NCI-H2171 treated with DMSO at 0.1 percent for 48 hours (cell line): ENCODE measurements around the gene PRKN.

Experiments used
- DNase-seq: peaks from one replicate; lab custom pipeline; 2025; lab: John Stamatoyannopoulos, UW

Gene PRKN

DNA sequence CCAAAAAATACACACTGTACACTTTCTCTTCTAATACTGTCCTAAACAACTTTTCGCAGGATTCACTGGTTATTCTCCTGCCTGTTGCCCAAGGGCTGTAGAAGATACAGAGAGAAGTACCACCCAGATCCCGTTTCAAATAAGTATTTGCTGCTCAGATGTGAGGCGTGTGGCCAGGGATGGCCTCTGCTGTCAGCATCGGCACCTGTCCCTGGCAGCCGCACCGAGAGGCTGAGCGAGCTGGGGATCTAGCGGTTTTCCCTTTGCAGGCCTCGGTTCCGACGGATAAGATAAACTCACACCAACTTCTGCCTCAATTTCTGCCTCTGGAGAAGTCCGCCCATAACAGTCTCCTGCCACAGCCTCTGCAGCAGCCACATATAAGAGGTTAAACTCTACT is 768.5 kb downstream of the PRKN start:
- no peak for DNase-seq

DNA sequence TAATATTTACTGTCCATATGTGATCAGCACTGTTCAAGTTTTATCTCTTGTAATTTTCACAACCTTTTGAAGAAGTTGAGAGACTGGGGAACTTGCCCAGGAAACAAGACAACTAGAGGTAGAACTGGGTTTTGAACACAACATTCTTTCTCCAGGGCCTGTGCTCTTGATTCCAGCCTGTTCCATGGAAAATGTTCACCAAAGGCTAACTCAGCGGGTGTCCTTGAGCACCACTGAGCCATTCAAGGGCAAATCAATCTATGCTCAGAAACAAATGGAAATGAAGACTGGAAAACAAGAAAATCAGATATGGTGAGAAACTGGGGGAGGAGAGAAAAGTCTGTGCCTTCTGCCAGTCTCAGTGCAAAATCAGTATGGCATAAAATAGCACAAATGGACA is 771.5 kb downstream of the PRKN start:
- DNase-seq = no peak

DNA sequence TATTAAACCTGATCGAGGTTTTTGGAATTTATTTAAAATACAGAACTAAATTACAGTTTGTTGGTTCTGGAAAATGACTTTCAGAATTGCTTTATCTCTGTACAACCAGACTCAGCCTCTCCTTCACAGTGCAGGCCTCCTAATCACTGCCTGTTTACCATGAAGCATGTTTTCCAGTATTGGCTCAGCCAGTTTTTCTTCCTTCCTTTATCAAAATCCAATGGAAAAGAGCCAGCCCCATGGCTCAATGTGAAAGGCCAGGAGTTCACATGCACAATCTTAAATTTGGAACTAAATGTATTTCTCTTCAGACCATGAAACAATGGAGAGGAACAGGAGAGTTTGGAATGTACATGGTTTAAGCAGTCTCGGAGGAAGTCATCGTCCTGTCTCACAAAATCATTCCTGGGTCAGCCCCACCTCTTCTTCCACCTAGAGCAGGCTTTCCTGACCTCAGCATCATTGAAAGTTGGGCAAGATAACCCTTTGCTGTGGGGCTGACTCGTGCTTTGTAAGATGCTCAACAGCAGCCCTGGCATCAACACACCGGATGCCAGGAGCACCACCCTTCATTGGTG is 772.8 kb downstream of the PRKN start:
- DNase-seq = no peak

DNA sequence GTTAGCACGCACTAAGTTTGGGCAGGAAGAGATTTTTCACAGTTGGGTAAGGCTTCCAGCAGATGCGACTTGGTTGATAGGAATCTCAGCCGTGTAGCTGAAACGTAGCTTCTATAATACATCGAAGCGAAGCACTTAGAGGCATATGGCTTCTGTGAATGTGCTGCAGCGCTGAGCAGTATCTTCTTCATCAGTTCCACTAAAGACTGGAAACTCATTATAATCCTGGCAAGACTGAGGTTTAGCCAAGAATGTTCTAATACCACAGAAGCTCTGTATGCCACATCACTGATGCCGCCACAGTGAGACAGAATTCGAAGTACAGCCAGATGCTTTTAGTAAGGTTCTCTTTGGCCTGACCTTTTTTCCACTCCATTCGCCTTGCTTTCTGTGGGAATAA is 773.5 kb downstream of the PRKN start:
- DNase-seq = no peak

DNA sequence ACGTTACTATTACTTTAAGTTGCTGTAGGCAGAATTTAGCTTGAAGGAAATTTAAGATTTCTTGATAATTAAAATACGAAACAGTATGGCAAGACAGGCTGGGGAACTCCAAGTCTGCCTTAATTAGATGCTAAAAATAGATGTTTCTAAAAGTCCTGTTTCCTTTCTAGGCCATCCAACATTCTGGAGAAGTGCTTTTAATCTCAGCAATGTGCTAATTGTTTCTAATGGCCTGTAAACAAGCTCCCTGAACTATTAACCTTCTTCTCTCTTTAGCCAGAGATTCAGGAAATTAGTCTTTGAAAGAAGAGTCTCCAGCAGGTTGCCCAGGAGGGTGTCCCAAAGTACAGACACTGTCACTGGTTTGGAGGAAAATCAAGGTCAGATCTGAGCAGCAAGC is 776.4 kb downstream of the PRKN start:
- no peak for DNase-seq

DNA sequence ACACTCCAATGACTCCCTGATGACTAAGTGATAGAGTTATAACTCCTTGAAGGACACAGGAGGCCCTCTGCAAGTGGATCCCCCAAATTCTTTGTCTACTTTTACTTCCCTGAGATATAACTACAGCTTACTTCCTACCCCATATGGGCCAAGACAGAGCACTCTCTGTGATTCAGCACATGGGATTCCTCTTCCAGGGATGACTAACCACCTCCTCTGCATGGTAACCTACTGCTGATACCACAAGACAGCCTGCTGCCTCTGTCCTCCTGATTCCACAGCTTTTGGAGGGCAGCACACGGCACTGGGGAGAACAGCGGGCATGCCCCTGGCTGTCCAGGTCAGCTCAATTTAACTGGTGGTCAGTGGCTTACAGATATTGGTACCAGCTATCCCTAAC is 778.0 kb downstream of the PRKN start:
- no peak for DNase-seq

DNA sequence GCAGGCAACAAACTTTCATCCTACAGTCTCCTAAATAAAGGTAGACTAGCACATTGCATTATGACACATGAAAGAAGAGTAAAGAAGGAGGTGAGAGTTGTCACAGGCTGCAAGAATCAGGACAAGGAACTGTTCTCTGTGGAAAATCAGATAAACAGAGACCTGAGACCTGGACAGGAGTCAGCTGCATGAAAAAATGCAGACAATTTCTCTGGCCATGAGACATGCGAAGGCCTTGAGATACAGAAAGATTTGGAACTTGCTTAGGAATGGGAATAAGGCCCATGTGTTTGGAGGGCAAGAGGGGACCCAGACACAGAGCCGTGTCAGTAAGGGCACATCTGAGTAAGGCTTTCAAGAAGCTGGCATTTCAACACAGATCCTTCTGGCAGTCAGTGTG is 779.1 kb downstream of the PRKN start:
- DNase-seq = no peak

DNA sequence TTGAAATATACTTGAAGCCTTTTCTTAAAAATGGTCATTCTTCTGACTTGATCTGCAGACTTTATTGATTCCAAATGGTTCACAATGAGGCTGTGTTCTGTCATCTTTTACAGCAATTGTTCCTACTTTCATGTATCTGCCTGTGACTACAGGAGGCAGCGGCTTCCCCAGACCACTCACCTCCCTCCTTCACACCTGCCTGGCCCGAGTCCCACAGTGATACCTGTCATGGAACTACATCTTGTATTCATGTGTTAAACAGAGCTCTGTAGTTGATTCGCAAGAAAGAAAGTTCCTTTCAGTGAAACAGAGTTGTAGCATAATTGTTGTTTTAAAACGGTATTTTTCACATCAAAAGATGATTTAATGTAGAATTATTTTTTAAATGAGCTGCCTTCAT is 780.2 kb downstream of the PRKN start:
- DNase-seq = no peak

DNA sequence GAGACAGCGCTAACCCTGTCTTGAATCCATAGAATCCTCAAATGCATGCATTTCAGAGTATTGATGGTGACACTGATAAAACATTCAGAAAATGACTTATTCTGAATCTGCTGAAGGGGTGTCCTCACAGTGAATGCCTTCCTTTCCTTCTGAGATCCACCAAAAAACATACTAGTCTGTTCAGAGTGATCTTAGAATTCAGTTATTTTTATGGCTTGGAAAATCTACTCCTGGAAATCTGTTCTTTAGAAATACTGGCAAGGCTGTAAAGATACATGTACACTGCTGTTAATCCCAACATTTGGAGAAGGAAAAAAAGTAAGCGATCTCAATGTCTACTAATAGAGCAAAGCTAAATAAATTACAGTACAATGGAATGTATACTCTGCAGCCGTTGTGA is 781.1 kb downstream of the PRKN start:
- no peak for DNase-seq

DNA sequence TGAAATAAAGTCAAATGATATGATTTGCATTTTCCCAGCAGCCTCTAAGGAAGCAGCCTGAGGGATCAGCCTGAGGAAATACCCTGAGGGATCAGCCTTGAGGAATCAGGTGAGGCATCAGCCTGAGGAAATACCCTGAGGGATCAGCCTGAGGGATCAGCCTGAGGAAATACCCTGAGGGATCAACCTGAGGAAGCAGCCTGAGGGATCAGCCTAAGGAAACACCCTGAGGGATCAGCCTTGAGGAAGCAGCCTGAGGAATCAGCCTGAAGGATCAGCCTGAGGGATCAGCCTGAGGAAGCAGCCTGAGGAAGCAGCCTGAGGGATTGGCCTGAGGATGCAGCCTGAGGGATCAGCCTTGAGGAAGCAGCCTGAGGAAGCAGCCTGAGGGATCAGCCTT is 784.0 kb downstream of the PRKN start:
- no peak for DNase-seq

DNA sequence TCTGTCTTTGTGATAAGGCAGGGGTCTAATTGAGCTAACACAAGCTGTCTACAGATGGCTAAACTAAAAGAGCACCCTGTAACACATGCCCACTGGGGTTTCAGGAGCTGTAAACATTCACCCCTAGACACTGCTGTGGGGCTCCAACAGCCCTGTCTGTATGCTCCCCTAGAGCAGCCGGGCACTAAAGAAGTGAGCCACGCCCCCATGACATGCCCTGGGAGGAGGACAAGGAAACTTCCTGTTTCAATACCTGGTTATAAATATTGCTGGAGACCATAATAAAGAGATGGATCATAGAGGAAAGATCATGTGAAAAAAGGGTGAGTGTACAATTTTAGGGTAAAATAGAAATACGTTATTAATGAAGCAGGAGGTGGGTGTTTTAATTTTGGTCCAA is 786.0 kb downstream of the PRKN start:
- DNase-seq = no peak

DNA sequence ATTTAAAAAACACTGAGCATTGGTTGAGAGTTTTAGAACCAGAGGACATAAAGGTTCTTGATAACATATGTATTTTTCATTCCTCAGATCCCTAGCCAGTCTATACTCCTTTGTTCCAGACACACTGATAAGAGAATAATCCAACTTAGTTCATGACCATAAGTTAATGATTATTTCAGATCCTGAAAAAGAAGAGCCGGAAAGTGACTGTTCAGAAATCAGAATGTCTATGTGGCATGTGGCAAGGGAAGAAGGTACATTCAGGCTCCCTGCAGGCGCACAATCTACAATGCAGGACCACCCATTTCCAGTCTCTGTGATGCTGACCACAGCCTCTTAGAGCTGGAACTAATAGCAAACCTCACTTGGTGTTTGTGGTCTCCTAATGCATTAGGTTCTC is 787.0 kb downstream of the PRKN start:
- DNase-seq = no peak

DNA sequence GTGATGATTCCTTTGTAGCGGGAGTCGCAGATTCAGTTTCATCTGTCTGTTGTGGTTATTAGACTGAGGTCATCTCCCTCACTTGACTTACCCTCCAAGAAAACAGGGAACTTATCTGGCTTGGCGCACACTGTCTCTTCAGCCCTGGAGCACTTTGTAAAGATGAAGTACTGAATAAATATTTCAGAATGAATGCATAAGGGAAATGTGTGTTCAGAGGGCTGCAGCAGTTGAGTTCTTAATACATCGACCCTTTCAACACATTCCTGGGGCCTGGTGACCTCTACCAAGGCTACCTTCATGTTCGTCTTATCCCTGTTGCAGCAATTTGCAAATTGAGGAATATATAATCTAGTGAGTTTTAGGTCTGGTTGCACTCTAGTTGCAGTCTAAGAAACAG is 801.2 kb downstream of the PRKN start:
- DNase-seq = no peak

DNA sequence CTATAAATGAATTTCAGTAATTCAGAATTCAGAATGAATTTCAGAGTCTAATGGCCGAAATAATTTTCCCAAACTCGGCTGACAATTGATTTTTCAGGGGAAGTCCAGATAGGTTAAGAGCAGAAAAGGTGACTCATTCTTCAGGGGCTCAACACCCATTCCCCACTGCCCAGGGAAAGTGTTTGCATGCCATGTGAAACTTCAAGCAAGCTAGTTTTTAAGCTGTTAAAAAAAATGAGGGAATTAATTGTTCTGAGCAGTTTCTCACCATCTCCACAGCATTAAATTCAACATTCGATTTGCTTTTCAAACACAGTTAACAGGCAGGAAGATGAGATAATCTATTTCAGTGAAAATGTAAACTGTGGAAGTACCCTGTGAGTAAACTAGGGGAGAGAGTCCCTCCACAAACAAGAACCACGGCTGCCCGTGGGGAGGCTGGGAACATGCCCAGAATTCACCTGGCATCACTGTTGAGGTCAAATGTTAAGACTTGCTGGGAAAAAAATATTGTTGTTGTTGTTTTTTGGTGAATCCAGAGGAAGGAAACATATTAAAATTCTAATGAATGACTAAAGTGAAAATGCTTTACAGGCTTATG is 803.0 kb downstream of the PRKN start:
- DNase-seq = no peak

DNA sequence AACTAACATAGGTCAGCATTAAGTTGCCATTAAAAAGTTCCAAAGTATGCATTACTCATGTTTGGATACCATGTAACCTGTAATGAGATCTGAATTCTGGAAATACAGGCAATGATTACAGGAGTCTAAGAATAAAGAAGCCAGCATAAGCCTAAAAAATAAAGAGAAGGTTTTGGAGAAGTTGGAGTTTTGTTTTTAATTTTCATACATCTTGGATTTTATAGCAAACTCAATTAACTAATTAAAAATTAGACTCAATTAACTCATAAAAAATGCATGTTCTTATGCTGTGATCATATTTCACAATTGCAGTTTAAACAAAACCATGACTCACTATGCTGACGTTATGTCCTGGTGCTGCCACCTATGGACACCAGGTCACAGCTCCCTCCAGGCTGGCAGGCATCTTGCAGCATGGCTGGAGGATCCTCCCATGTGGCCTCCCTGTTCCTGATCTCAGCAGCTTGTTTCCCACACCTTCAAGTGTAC is 804.9 kb downstream of the PRKN start:
- peak; percentile 7 for DNase-seq

DNA sequence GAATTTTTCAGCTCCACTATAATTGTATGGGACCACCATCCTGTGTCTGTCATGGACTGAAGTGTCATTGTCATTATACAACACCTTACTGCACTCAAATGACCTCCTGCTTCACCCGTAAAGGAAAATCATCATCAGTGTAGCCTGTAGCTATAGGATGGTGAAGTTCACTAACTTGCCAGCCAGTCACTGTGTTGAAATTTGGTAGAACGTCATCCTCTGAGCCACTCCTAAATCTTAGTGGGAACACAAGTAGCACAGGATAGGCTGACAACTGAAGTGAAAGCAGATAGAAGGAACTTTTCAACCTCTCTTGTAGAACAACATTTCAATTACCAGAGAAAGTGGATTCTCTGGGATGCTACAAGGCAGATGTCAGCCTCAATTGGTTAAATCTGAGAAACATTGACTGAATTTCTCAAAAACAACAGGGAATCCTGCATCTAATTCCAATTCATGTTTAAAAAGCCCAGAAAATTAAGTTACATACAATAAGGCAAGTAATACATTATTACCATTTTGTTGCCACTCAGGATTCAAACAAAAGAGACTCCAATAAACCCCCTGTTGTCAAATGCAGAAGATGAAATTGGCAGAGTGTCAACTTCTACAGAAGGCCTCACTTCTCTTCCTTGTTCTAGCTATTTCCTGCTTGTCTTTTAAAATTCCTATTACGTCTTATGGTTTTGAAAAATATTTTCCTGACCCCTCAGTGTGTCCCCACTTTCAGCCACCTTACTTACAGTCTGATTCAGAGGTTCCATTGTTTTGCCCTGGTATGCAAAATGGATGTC is 805.8 kb downstream of the PRKN start:
- no peak for DNase-seq

DNA sequence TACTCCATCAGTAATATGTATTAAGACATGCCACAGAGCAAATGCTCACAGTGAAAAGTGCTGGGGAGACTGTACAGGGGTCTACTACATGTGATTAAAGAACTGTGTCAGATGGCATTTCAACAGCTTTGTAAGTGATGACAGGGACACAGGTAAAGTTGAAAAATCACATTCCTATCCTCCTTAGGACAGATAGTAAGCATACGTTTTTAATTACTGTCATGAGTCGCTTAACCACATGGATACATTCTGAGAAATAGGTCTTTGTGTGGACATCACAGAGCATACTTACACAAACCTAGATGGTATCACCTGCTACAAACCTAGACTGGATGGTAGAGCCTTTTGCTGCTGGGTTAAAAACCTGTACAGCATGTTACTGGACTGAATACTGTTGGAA is 807.9 kb downstream of the PRKN start:
- DNase-seq = no peak

DNA sequence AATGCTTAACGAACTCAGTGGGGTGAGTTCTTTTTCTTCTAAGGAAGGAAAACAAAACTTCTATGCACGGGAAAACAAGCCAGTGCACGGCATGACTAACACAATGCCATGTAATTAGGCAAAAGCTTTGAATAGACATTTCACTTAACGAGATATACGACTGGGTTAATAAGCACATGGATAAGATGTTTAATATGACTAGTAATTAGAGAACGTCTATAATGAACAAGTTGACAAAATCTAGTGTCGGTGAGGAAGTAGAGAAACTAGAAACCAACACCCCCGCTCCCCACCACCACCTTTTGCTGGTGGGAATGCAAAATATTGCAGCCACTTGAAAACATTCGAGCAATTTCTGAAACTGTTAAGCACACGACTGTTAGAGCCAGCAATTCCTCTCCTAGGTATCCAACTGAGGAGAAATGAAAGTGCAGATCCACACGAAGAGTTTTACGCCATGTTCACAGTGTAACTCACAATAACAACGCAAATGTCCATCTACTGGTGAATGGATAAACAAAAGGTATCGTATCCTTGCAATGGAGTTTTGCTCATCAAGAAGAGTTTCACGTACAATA is 808.8 kb downstream of the PRKN start:
- no peak for DNase-seq

DNA sequence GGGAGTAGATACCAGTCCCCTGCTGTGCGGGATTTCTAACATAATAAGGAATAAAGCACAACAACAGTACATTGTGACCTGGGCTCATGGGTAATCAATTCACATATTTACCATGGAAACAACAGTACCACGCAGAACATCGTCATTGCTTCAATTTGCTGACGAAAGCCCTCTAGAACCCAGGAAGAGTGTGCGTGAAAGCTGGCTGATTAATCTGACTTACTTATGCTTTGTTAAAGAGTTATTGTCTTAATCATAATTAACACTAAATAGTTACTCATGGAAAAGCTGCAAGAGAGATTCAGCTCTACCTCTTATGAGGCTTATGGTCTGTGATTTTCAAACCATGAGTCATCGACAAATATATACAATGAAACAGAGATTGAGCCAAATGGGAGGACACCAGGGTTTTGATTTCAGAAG is 809.4 kb downstream of the PRKN start:
- no peak for DNase-seq

DNA sequence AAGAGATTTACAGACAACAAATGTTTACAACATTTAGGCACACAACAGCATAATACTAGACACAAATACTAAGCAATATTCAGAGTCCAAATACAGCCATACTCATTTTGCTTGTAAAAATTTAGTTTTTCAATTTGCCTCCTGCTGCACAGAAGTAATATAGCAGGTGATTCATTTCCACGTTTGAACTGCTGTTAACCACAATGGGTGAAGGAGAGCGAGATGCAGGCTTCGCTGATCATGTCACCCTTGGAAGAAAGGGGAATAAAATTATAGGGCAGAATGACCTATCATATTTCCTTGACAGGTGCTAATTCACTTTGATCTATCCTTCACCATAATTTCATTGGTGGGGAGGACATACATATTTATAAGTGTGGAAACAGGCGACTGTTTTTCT is 809.9 kb downstream of the PRKN start:
- DNase-seq = no peak

DNA sequence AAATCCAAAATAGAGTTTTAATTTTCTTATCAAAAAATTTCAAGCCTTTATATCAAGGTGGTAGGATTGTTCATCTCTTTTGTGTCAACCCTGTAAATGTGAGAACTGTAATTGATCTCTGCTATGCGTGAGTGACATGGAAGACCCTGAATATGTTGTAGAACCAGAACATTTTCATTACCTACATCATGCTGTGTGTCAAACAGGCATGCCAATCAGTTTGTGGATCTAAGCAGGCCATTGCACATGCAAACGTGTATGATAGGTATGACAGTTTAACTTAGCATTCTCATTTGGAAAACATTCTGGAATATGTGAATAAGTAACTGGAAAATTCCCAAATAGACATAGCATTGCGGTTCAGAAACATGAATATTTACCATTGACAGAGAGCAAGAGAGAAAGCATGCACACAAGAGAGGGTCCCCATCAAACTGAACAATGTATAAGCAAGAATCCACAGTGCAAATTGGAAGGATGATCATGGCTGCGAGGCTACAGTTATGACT is 812.1 kb downstream of the PRKN start:
- no peak for DNase-seq

DNA sequence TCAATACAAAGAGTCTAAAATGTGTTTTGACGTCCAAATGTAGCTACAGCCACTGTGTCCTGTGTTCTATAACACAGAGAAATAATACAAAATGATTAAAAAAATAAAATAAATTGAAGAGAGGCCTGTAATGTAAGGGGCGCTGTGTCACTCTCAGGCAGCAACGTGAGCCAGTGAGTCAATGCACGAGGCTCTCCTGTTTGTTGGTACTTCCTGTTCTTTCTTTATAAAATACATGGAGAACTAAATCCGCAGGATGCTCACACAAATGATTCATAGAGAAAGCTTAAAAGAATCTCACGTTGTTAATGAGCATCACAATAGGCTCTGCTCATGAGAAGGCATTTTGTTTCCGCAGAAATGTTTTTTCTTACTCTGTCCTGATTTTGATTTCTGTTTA is 818.7 kb downstream of the PRKN start:
- no peak for DNase-seq

DNA sequence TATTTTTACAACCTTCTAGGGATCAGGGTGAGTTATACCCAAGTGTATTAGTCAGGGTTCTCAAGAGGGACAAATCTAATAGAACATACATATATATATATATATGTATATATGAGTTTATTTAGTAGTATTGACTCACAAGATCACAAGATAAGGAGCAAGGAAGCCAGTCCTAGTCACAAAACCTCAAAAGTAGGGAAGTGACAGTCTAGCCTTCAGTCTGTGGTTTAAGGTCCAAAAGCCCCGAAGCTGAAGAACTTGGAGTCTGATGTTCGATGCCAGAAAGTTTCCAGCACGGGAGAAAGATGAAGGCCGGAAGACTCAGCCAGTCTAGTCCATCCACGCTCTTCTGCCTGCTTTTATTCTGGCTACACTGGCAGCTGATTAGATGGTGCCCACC is 821.0 kb downstream of the PRKN start:
- no peak for DNase-seq
